Measurements from ENCODE around the gene LCN15.

Gene LCN15

DNA sequence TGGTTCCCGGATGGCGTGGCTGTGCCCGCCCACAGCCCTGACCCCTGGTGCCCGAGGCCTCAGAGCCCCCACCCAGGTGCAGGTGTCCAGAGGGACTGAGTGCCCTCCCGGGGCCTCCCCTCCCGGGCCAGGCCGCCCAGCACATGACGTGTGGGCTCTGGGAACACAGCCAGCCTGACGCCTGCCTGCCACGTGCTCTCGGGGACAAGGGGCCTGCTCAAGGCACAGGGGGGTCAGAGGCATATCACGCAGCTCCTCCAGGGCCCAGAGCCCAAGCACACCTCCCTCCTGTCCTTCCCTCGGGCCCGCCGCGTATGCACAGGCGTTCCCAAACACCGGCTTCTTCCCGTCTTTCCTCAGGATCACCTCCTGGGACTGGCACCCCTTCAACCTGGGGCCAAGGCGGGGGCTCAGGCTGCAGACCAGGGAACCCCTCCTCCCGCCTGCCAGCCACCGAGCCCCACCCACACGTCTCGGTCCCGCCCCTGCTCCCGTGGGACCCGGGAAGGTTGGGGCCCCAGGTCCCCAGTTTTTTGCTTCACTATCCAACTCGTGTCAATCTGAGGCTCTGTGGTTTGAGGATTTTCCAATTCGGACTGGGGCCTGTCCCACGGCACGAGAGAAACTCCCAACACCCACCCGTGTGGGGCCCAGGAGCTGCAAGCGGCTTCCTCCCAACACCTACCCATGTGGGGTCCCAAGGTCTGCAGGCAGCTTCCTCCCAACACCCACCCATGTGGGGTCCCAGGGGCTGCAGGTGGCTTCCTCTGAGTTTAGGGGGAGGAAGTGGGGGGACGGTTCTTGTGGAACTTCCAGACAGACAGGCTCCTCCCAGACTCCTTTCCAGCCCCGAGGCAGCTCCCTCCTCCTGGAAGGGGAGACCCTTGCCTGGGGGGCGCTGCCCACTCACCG is 23.1 kb downstream of the LCN15 start:
- DNase-seq (ENCODE audit: low read depth): no peak

DNA sequence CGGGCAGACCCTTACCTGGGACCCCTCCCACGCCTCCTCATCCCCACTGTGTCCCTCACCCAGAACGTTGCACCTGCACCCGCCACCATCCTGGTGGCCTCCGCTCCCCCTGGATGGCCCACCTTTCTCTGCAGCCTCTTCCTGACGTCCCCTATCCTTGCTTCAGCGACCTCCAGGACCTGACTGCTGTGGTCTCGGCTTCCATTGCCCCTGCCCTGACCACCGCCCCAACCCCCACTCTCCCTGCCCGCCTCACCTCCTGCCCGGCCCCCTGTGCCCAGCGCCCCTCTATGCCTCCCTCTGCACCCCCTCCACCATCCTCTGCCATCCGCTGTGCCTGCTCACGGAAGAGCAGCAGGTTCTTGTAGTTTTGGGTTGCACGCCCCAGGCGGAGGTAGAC is 23.8 kb downstream of the LCN15 start:
- no peak for DNase-seq (ENCODE audit: low read depth)

DNA sequence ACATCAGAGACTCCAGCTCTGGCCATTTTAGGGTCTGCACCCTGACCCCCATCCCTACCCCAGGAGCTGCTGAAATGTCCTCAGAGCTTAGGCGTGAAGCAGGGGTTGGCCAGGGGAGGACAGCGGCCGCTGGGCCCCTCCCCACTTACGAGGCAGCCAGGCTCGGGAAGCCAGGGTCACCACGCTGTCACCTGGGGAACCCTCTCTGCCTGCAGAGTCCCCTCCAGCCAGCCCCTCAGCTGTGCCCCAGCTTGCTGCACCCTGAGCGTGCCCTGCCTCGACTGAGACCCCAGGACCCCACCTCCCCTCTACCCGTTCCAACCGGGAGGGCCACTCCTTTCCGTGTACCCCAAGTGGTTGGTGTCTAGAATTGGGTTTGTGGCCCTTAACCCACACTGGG is 24.2 kb downstream of the LCN15 start:
- no peak for DNase-seq (ENCODE audit: low read depth)

DNA sequence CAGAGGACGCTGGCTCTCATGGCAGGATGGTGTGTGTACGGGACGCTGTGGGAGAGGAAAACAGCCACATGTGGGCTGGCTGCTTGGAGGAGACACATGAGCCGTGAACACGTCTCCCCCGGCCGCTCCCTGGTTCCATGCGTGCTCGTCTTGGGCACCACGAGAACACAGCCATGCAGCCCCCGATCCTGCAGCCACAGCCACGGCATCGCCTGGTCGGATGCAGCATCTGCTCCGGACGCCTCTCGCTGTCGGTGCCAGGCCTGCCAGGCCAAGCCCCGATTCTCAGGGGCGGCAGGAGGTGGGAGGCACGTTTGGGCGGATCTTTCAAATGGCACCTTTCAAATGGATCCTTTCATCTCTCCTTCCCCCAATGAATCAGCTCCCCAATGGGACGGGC is 24.8 kb downstream of the LCN15 start:
- no peak for DNase-seq (ENCODE audit: low read depth)

DNA sequence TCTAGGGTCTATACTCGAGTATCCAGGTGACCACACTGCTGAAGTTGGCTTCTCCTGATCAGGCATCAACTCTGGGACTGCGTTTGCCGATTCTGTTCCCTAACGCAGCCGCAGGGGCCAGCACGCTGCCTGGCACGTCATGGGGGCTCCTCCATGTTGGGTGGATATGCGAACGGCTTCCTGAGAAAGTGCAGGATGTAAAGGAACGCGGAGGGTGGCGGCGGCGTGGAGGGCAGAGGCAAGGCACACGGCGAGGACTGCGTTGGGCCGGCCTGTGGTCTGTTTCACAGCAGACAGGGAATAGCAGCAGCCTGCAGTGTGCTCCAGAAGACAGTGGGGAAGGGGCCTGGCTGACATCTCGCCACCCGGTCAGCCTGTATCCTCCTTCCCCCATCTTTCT is 25.4 kb downstream of the LCN15 start:
- DNase-seq (ENCODE audit: low read depth): no peak

DNA sequence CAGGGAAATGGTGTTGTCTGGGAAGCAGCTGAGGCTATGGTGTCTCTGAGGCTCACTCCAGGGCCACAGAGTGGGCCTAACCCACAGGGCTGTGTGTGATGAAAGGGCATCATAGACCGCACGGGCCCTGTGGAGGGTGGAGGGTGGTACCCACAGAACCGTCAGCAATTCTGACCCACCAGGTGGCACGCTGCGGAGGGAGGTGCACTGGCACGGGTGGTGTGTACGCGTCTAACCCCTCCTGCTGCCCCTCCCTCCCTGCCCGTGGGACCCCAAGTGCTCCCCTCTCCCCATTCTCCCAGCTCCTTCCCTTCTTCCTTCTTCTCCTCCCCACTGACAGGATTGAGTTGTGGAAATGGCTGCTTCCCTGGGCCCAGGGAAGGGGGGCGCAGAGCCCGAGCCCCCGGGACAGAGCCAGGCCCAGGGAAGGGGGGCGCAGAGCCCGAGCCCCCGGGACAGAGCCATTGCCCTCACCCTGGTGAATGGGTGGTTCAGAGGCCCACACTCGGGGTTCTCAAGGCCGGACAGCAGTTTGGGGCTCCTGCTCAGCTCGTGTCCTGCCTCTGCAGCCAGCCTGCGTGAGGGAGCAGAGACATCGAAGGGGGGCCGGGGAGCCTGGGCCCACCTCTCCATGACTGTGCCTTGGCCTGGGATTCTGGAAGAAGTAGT is 28.4 kb downstream of the LCN15 start:
- no peak for DNase-seq (ENCODE audit: low read depth)

DNA sequence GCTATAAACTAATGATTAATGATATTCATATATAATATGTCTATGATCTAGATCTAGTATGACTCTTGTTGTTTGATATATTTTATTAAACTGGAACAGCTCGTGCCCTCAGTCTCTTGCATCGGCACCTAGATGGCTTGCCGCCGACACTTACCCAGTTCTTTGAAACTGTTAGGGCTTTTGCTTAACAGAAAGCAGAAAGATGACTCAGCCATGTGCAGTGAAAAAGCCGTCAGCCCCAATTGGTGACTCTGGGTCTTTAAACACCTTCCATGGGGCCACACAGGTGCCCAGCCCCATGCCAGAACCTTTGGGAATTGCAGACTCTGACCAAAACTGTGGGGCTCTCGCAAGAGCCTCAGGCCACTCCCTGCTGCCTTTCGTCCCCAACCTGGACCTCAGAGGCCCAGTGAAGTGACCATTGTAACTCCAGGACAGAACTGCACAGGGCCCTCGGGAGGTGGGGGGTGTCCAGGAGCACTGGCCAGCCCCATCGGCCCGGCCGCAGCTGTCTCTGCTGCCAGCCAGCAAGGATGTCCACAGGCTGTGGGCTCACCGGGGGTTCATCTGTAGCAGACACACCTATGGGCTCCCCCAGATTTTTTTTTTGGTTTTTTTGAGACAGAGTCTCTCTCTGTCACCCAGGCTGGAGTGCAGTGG is 29.4 kb downstream of the LCN15 start:
- DNase-seq (ENCODE audit: low read depth): no peak

DNA sequence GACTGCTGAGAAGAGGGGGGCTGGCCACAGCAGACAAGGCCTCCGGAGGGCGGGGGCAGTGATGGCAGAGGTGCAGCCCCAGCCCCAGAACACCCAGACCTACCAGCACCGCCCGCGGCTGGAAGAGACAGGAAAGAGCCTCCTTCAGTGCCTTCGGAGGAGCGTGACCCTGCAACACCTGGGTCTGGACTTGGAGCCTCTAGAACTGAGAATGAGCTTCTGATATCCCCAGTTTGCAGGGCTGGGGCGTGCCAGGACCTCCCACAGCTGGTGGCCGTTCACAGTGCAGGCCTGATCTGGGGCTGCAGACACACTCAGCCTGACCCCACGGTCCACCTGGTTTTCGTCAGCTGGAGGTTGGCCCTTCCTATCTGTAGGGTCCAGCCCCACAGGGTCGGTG is 30.7 kb downstream of the LCN15 start:
- no peak for DNase-seq (ENCODE audit: low read depth)

DNA sequence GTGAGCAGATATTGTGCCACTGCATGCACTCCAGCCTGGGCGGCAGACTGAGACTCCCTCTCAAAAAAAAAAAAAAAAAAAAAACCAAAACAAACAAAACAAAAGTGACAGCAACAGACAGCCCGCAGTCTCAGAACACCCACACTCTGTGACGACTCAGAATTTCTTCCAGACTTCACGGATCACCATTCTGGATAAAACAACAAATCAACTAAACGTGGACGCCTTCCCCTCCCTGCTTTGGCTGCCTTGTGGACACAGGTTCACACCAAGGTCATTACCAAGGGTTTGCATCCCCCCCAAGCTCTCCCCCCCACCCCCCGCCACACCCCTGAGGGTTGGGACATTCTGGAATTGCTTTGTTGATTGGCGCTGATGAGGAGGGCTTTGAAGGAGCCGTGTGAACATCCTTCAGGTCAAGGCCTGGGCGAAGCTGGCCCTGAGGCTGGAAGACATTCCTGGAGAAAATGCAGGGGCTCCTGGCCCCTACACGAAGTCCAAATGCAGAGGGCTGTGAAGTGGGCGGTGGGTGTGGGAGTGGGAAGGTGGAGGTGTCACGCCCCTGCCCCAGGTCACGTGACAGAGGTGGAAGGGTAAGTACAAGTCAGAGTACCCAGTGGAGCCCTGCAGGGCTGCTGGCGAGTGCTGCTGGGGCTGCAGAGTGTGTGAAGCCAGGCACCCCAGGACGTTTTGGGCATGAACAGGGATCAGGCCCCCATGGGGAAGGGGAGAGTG is 31.7 kb downstream of the LCN15 start:
- DNase-seq (ENCODE audit: low read depth): no peak

DNA sequence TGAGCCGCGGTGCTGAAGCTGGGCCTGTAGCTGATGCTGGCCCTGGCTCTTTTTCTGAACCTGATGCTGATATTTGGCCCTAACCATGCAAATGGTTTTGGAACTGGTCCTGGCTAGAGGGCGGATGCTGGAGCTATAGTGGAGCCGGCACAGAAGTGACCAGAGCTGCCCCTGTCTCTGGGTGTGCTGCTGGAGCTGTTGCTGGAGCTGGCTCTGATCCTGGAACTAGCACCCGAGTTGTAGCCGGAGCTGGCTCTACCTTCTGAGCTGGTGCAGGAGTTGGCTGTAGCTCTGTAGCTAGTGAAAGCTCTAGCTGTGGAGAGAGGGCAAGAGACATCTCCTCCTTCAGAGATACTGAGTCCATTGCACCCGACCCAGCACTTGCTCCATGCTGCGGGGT is 34.4 kb downstream of the LCN15 start:
- no peak for DNase-seq (ENCODE audit: low read depth)

DNA sequence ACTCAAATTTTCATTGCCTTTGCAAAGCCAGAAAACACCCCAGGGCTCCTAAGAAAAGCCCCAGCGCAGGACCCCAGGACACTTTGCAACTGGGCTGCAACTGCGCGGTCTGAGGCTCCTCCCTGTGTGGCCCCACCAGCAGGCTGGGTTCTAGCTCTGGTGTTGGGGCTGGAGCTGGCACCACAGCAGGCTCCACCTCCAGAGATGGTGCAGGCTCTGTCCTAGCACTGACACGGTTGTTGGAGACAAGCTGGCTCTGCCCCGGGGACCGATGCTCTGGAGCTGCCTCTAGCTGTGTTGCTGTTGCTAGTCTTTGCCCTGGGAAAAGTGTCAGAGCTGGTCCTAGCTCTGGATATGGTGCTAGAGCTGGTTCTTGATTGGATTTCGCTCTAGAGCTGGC is 35.2 kb downstream of the LCN15 start:
- no peak for DNase-seq (ENCODE audit: low read depth)

DNA sequence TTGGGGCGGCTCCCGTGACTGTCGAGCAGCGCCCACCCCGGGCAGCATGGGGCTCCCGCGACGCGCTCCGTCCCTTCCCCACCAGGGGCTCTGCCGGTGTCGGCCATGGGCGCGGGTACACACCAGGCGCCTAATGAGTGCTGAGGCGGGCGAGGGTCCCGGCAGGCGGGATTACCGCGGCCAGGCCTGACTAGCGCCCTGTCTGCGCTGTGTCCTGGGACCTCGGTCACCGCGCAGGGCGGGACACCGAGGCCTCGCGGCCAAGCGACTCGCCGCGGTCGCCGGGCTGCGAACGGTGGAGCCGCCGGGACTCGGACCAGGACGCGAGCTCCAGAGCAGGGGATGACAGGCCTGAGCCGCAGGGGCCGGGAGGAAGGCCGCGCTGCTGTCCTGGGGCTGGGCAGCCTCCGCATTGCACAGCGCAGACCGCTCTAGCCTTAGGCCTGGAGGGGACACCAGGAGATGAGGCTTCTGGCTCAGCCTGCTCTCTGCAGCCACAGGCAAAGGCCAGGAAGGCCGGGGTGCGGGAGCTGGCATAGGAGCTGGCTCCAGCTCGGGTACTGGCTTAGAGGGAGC is 35.7 kb downstream of the LCN15 start:
- no peak for DNase-seq (ENCODE audit: low read depth)

DNA sequence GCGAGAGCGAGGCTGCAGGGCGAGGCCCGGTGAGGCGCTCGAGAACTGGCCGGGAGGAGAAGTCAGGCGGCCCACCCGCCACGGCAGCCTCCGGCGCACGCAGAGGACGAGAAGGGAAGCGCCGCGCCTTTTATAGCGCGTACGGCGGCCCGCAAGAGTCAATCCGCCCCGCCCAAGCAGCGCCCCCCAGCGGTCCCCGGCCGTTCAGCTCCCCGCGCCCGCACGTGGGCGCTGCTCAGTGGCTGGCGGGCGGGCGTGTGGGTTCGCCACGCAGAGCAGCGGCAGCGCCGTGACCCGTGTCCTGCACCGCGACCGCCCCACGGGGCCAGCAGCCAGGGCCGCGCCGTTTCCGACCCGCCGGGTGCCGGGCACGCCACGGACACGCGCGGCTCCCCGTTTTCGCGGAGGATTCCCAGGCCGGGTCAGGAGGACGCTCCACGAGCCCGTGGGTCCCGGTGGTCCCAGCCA is 36.2 kb downstream of the LCN15 start:
- peak; percentile 92 for DNase-seq (ENCODE audit: low read depth)

DNA sequence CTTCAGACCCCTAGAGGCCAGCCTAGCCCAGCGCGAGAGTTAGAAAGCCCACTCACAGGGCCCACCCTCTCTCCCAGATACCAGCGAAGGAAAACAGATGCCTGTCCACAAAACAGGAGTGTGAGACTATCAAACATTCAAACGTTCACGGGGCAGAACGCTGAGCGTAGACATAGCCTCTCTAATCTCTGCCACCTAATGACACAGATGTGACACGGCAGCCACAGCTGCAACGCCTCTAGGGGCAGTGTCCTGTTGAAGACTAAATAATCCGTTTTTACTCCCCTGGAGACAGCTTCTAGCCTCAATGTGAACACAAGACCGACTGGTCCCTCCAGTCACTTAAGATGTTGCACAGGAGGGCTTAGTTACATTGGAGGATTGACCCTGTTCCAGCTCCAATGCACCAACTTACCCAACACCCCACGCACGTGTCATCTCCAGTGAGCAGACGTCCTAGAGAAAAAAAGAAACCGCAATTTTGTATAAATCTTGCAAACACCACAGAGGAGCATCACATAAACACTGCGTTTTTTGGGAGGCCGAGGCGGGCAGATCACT is 37.6 kb downstream of the LCN15 start:
- DNase-seq (ENCODE audit: low read depth): no peak

DNA sequence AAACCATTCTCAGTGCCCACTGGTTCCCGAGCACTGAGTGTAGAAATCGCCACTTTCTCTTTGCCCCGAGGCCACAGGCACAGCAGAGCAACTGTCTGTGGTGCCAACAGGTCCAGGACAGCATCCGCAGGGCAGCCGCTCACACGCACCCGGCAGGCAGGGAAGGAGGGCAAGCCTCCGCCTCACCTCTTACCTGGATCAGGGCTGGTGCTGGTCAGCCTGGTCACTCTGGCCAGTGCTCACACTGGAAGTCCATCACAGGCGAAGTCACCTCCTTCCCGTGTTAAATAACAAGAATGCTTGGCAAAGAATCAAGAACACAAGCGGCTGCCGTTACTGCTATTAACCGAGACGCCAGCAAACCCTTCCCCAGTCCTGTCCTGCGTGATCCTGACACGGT is 38.2 kb downstream of the LCN15 start:
- no peak for DNase-seq (ENCODE audit: low read depth)

DNA sequence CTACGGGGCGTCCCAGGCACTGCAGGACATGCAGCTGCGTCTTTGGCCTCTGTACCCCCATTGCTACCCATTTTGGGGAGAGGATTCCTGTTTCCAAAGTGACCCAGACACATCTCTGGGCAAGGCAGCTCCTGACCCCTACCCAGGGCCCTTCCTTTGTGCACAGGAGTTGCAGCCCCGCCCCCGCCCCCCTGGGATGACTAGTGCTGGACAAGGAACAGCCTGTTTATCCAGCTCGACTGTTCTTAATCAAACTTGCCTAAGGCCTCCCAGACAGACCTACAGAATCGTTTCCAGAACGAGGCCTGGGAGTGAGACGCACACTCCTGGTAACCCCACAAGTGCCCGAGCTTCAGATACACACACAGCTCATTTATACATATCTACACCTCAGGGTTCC is 38.7 kb downstream of the LCN15 start:
- DNase-seq (ENCODE audit: low read depth): no peak

DNA sequence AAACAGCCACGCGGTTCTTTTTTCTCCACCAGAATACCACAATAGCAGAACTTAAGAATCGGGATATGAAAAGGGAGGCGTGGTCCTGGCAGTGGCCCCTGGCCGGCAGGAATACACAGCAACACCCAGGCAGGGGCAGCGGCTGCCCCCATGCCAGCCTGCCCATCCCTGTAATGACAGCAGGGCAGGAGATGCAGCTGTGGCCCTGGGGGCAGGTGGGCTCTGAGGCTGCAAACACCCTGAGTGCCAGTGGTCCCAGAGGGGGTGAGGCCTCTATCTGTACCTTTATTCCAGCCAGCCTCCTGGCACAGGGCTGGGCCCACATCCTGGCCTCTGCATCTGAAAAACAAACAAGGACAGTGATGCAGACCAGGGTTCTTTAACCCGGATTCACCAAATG is 39.5 kb downstream of the LCN15 start:
- DNase-seq (ENCODE audit: low read depth): no peak

DNA sequence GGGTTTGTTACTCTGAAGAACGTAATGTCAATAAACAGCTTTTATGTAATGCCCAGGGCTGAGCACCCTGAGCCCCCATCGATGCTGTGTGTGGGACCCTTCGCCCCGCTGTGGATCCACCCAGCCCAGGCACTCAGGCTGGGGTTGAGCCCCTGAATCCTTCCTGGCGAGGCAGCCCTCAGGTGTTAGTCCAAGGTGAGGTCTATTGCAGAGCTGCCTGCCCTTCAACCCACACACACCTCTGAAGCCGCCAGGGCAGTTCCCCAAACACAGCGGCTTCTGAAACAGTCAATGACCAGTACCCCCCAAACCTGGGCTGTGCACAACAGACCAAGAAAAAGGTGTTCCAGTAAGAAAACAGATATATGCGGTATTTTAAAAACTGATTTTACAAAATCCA is 40.3 kb downstream of the LCN15 start:
- no peak for DNase-seq (ENCODE audit: low read depth)

DNA sequence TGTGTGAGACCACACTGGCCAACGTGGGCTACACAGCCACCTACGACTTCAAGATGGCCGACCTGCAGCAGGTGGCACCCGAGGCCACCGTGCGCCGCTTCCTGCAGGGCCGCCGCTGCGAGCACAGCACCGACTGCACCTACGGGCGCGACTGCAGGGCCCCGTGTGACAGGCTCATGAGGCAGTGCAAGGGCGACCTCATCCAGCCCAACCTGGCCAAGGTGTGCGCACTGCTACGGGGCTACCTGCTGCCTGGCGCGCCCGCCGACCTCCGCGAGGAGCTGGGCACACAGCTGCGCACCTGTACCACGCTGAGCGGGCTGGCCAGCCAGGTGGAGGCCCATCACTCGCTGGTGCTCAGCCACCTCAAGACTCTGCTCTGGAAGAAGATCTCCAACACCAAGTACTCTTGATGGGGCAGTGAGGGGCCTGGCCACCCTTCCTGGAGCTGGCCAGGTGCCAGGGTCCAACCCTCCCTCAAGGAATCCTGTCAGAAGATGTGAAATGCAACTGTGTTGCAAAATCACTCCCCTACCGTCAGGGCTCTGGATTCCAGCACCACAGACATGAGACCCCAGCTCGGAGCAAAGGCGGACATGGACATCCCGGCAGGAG is 40.8 kb downstream of the LCN15 start:
- DNase-seq (ENCODE audit: low read depth): no peak

DNA sequence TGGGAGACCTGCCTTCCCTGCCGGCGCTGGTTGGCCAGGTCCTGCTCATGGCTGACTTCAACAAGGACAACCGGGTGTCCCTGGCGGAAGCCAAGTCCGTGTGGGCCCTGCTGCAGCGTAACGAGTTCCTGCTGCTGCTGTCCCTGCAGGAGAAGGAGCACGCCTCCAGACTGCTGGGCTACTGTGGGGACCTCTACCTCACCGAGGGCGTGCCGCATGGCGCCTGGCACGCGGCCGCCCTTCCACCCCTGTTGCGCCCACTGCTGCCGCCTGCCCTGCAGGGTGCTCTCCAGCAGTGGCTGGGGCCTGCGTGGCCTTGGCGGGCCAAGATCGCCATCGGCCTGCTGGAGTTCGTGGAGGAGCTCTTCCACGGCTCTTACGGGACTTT is 41.4 kb downstream of the LCN15 start:
- DNase-seq (ENCODE audit: low read depth): no peak

All from activated T-helper 9 cell treated with anti-CD3 and anti-CD28 coated beads, Interleukin-2, amount 50 U/mL, for 16 hours (primary cell).